Measurements from ENCODE around the gene LDHAL6B. TPM values are rescaled to one million over a fixed set of nuclear protein-coding genes. Genes with fewer than 3 reads are reported as not detected.

The LDHAL6B gene
- total RNA-seq, 1 experiment from 2014 or later: not detected

- no peak for DNase-seq (ENCODE audit: low spot score)
Measured at GRCh38 chr15:59251001-59251845, 44.6 kb downstream of the LDHAL6B start.

GRCh38 chr15:59252137-59252536 lies 45.5 kb downstream of the LDHAL6B start:
- no peak for DNase-seq (ENCODE audit: low spot score)

DNA sequence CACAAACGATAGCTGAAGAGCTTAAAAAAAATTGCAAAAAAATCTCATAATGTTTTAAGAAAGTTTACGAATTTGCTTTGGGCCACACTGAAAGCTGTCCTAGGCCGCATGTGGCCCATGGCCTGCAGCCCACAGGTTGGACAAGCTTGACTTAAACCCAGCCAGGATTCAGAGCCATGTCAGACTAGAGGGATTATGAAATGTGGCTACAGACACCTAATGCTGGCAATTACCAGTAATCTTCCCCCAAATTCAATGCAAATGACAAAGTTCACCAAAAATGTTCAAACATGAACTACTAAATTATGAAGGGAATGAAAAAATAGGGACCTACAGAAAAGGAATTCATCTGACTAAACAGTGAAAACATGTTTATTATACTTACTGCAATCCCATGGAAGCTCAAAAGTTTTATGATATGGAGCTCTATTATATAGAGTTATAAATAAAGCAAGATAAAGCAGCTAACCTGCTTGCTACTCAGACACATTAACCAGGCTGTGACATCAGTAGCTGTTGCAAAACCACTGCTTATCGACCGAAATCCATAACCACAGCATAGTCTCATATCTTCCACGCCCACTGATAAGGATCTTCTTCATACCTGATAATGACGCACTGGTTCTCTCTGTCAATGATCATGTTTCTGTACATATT lies 49.2 kb downstream of the LDHAL6B start:
- no peak for DNase-seq (ENCODE audit: low spot score)

GRCh38 chr15:59256482-59256881 lies 49.8 kb downstream of the LDHAL6B start:
- DNase-seq (ENCODE audit: low spot score): no peak

DNA sequence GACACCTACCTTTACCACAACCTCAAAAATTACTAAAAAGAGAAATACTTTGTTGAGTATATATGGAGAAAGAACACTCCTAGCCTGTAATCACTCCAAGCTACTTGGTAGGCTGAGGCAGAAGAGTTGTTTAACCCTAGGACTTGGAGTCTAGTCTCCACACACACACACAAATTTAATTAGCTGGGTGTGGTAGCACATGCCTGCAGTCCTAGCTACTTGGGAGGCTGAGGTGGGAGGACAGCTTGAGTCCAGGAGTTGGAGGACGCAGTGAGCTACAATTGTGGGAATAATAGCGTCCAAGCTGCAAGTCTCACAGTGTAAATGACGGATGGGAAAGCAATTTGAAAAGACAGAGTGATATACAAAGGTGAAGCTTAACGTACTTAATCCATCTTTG lies 50.5 kb downstream of the LDHAL6B start:
- no peak for DNase-seq (ENCODE audit: low spot score)

Other genes with a start within 250 kb of the LDHAL6B start
- gene RNF111, start 219.2 kb upstream of the LDHAL6B start, total RNA-seq (2014; rRNA removed; shearing (Covaris generic)): 10.4 and 12.4 TPM in 2 replicates
- gene CCNB2, start 101.7 kb upstream of the LDHAL6B start, total RNA-seq (2014; rRNA removed; shearing (Covaris generic)): 181 and 210 TPM in 2 replicates
- 9.2 and 18.4 TPM in 2 replicates for gene MYO1E, start 166.0 kb downstream of the LDHAL6B start, total RNA-seq (2014; rRNA removed; shearing (Covaris generic))
- 3.9 and 5.6 TPM in 2 replicates for gene FAM81A, start 231.3 kb downstream of the LDHAL6B start, total RNA-seq (2014; rRNA removed; shearing (Covaris generic))